Activated CD8-positive, alpha-beta T cell treated with anti-CD3 and anti-CD28 coated beads for 36 hours (primary cell): ENCODE results near the gene OLFM2. TPM values are rescaled to one million over a fixed set of nuclear protein-coding genes. Genes with fewer than 3 reads are reported as not detected.
"Not testable (repeated sequence)": the region's sequence is repeated elsewhere in the genome, so short reads cannot be mapped to it uniquely, and the experiment has no call there.

Experiments used
- ATAC-seq: fragments of 200-7000 bp; cut with Tn5 transposase; one replicate; pipeline ENCODE4 v1.10.0; 2021; ENCODE audit warnings: mild to moderate bottlenecking, moderate library complexity
- CTCF ChIA-PET: fragments of 350-600 bp; sonication (Branson Sonifier 250); formaldehyde crosslinking; loops from one replicate; lab custom pipeline; 2021; ENCODE audit warnings: antibody characterized with exemption; lab: Charles Lee
- POLR2A ChIA-PET: fragments of 350-600 bp; sonication (Branson Sonifier 250); formaldehyde crosslinking; loops from one replicate; lab custom pipeline; 2021; ENCODE audit warnings: antibody characterized with exemption; lab: Charles Lee
- DNase-seq: peaks from one replicate; pipeline ENCODE4 v3.0.0-alpha.2; 2020
- H3K27ac Mint-ChIP-seq: one replicate; pipeline ENCODE4 v1.8.0; 2021; ENCODE audit warnings: mild to moderate bottlenecking, mixed read lengths
- H3K27me3 Mint-ChIP-seq: one replicate; pipeline ENCODE4 v1.8.0; 2021; ENCODE audit warnings: mixed read lengths
- H3K36me3 Mint-ChIP-seq: one replicate; pipeline ENCODE4 v1.8.0; 2021; ENCODE audit warnings: low read depth, mixed read lengths
- H3K4me1 Mint-ChIP-seq: one replicate; pipeline ENCODE4 v1.8.0; 2021; ENCODE audit warnings: low read depth, mixed read lengths
- H3K4me3 Mint-ChIP-seq: one replicate; pipeline ENCODE4 v1.8.0; 2021; ENCODE audit warnings: mild to moderate bottlenecking, moderate library complexity, mixed read lengths
- H3K9me3 Mint-ChIP-seq: one replicate; pipeline ENCODE4 v1.8.0; 2021; ENCODE audit warnings: mixed read lengths
- CTCF ChIP-seq: fragments of 200-600 bp; IDR thresholded peaks from one replicate; pipeline ENCODE4 v1.8.0; 2022; ENCODE audit warnings: antibody characterized with exemption, mild to moderate bottlenecking
- intact Hi-C: fragments of 100-400 bp; cut with micrococcal nuclease; formaldehyde crosslinking; loops from one replicate; pipeline ENCODE4 v1.10.0; 2022
- total RNA-seq, 2 experiments: library from RNA; stranded (reverse); gene quantifications; one replicate each; pipeline ENCODE4 v1.2.3, GENCODE V29; 2021

The OLFM2 gene
- total RNA-seq, 2 experiments from 2014 or later: 2.7 to 3.2 TPM

GRCh38 chr19:9827289-9828238 is 108.8 kb downstream of the OLFM2 start, which contains the start of gene UBL5:
TSS of gene UBL5 (plus strand) at chr19:9827918. CDS start at chr19:9828338, 420 bp downstream.
- ATAC-seq (peak; percentile 97), DNase-seq (peak; percentile 92)
- Mint-ChIP-seq H3K4me3 (peak within 1 kb of the TSS; percentile 99), H3K27ac (peak within 1 kb of the TSS; percentile 98), H3K36me3 (peaks cover 21% of the 10 kb centered on the region), H3K4me1 (peaks cover 20% of the 10 kb centered on the region), H3K27me3 (no peaks in the 10 kb centered on the region), H3K9me3 (no peaks in the 10 kb centered on the region)
- intact Hi-C loops: no loop called here
- ChIA-PET CTCF (interaction anchor here (1.0 kb wide), 1 partner anchor 9 kb away, joined by 3 read pairs; no protein-coding TSS in a partner anchor), POLR2A (interaction anchor here (0.6 to 2.3 kb wide), 10 partner anchors 9 to 1711 kb away, joined by 3 to 11 read pairs (median 4); partner anchors contain the start of genes CNN1 and FBXL12)
- no peak for TF ChIP-seq CTCF

- Mint-ChIP-seq H3K27me3 (no peaks in the 10 kb centered on the region), H3K4me1 (peaks cover 10% of the 10 kb centered on the region), H3K27ac (no peak overlapping the region), H3K9me3 (no peaks in the 10 kb centered on the region), H3K36me3 (peaks cover 14% of the 10 kb centered on the region), H3K4me3 (no peak overlapping the region)
- TF ChIP-seq CTCF: no peak
- ChIA-PET CTCF (no interaction called here), POLR2A (no interaction called here)
- ATAC-seq (no peak), DNase-seq (no peak)
- intact Hi-C loops: no loop called here
Observed at GRCh38 chr19:9823816-9824215, 112.5 kb downstream of the OLFM2 start.

- H3K9me3 Mint-ChIP-seq, H3K27me3 Mint-ChIP-seq, CTCF ChIA-PET, DNase-seq, ATAC-seq, POLR2A ChIA-PET, intact Hi-C loops: not testable (repeated sequence)
- Mint-ChIP-seq H3K36me3 (peaks cover 21% of the 10 kb centered on the region), H3K4me1 (peaks cover 19% of the 10 kb centered on the region), H3K27ac (peak overlapping the region; percentile 95), H3K4me3 (peak overlapping the region; percentile 92)
Observed at GRCh38 chr19:9820034-9820433, 116.3 kb downstream of the OLFM2 start.

- ChIA-PET POLR2A (interaction anchor here (1.0 to 1.4 kb wide), 2 partner anchors 8 to 11 kb away, joined by 3 to 5 read pairs; partner anchors contain the start of gene UBL5), CTCF (no interaction called here)
- peak overlapping the region; percentile 95 for H3K27ac Mint-ChIP-seq
- DNase-seq (no peak), ATAC-seq (no peak)
- no peak for TF ChIP-seq CTCF
- H3K36me3 Mint-ChIP-seq: peaks cover 25% of the 10 kb centered on the region
- intact Hi-C loops: loop anchor here (1.0 kb wide), 1 partner anchor 27 kb away; no protein-coding TSS in a partner anchor
- peaks cover 24% of the 10 kb centered on the region for H3K4me1 Mint-ChIP-seq
- H3K27me3 Mint-ChIP-seq: no peaks in the 10 kb centered on the region
- H3K9me3 Mint-ChIP-seq: peaks cover 4% of the 10 kb centered on the region
- H3K4me3 Mint-ChIP-seq: peak overlapping the region; percentile 92
Observed at GRCh38 chr19:9819596-9819909, 116.8 kb downstream of the OLFM2 start.

- peaks cover 27% of the 10 kb centered on the region for H3K36me3 Mint-ChIP-seq
Observed at GRCh38 chr19:9818734-9819595, 117.3 kb downstream of the OLFM2 start, which contains the start of gene FBXL12. TSS of gene FBXL12 (minus strand) at chr19:9819079. CDS start at chr19:9818813, 266 bp downstream.

More at GRCh38 chr19:9818734-9819595, 117.3 kb downstream of the OLFM2 start, which contains the start of gene FBXL12:
- Mint-ChIP-seq H3K4me1 (peaks cover 24% of the 10 kb centered on the region), H3K4me3 (peak within 1 kb of the TSS; percentile 92), H3K27me3 (no peaks in the 10 kb centered on the region), H3K27ac (peak within 1 kb of the TSS; percentile 95), H3K9me3 (peaks cover 4% of the 10 kb centered on the region)
- ATAC-seq (peak; percentile 90), DNase-seq (peak; percentile 100)
- ChIA-PET POLR2A (interaction anchor here (0.6 to 1.9 kb wide), 7 partner anchors 9 to 52 kb away, joined by 3 to 5 read pairs (median 5); partner anchors contain the start of genes UBL5 and ZNF846), CTCF (interaction anchor here (1.0 kb wide), 1 partner anchor 8 kb away, joined by 3 read pairs; no protein-coding TSS in a partner anchor)
- no peak for TF ChIP-seq CTCF
- intact Hi-C loops: loop anchor here (1.0 kb wide), 1 partner anchor 27 kb away; no protein-coding TSS in a partner anchor
